ENCODE results near the gene CNOT1. TPM values are rescaled to one million over a fixed set of nuclear protein-coding genes. Genes with fewer than 3 reads are reported as not detected.

Gene CNOT1
- total RNA-seq, 1 experiment from 2014 or later: 219 TPM

DNA sequence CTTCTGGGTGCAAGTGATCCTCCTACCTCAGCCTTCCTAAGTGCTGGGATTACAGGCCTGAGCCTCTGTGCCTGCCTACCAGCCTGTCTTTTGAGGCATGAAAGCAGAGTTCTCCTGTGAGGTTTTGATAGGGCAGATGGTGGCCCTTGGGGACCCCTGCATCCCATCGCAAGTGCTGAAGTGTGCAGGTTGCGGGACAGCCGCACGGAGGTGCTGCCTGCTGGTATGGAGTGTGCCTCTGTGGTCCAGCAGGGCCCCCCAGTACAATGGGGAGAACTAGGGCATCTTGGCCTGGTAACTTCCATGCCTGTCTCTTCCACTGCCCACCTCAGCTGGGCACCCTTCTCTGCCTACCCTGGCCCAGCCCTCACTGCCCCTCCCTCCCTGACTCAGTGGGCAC lies 139.6 kb downstream of the CNOT1 start:
- DNase-seq (ENCODE audit: unreplicated experiment): no peak
- no peak overlapping the region for H3K4me3 Mint-ChIP-seq (ENCODE audit: unreplicated experiment)
- H3K9me3 Mint-ChIP-seq (ENCODE audit: unreplicated experiment): no peaks in the 10 kb centered on the region
- no peak overlapping the region for H3K27ac Mint-ChIP-seq (ENCODE audit: low read depth, unreplicated experiment)
- no peak for TF ChIP-seq CTCF (IDR thresholded peaks at IDR 0.05; ENCODE audit: unreplicated experiment)
- H3K36me3 Mint-ChIP-seq (ENCODE audit: insufficient read depth, unreplicated experiment): no peaks in the 10 kb centered on the region
- intact Hi-C loops (cut with micrococcal nuclease): no loop called here
- ChIA-PET CTCF (interaction anchor here (6.6 to 7.4 kb wide), 2 partner anchors 153 kb away, joined by 72 to 170 read pairs; no protein-coding TSS in a partner anchor), POLR2A (interaction anchor here (1.3 kb wide), 1 partner anchor 153 kb away, joined by 3 read pairs; no protein-coding TSS in a partner anchor)
- BruUV-seq (replicated peaks): no TSS peak
- H3K4me1 Mint-ChIP-seq (ENCODE audit: insufficient read depth, unreplicated experiment): no peaks in the 10 kb centered on the region
- H3K27me3 Mint-ChIP-seq (ENCODE audit: insufficient read depth, unreplicated experiment): no peaks in the 10 kb centered on the region

- Mint-ChIP-seq H3K9me3 (ENCODE audit: unreplicated experiment) (no peaks in the 10 kb centered on the region), H3K4me3 (ENCODE audit: unreplicated experiment) (no peak overlapping the region), H3K36me3 (ENCODE audit: insufficient read depth, unreplicated experiment) (no peaks in the 10 kb centered on the region), H3K27me3 (ENCODE audit: insufficient read depth, unreplicated experiment) (no peaks in the 10 kb centered on the region), H3K27ac (ENCODE audit: low read depth, unreplicated experiment) (no peak overlapping the region), H3K4me1 (ENCODE audit: insufficient read depth, unreplicated experiment) (no peaks in the 10 kb centered on the region)
- TF ChIP-seq CTCF (IDR thresholded peaks at IDR 0.05; ENCODE audit: unreplicated experiment): no peak
- intact Hi-C loops (cut with micrococcal nuclease): loop anchor here (5.0 kb wide), 1 partner anchor 466 kb away; no protein-coding TSS in a partner anchor
- no peak for DNase-seq (ENCODE audit: unreplicated experiment)
- no TSS peak for BruUV-seq (replicated peaks)
- ChIA-PET POLR2A (interaction anchor here (0.7 to 3.0 kb wide), 3 partner anchors 151 to 175 kb away, joined by 3 to 25 read pairs (median 3); no protein-coding TSS in a partner anchor), CTCF (interaction anchor here (0.6 to 7.4 kb wide), 23 partner anchors 9 to 465 kb away, joined by 3 to 170 read pairs (median 5); partner anchors contain the start of gene NDRG4)
Observed at GRCh38 chr16:58488531-58488930, 141.1 kb downstream of the CNOT1 start.

DNA sequence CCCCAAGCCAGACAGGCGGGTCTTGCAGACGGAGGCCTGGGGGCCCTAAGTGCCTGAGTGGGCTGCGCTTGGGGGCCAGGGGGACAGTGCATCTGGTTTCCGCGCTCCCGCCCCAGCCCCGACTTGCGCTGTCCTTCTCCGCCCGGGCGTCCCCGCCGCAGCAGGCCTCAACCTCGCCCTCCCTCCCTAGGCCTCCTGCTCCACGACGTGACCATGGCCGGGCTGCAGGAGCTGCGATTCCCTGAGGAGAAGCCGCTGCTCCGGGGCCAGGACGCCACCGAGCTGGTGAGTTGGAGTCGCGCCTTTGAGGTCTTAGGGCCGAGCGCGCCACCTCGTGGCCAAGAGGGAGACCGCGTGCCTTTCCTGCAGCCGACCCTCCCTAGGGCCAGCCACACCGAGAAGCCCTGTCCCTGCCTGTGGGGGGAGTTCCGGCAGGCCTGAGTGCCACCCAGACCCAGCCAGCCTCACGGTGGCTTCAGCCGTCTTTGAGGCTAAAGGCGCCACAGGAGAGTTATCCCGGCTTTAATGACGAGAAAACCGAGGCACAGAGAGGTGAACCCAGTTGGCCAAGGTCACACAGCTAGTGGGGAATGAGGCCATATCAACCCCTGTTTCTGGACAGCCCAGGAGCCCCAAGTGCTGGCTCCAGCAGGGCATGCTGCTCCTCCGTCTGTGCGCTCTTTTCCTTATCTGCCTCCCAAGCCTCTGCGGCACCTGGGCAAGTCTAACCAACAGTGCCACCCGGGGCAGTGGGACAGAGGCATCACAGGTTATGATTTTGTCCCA lies 141.9 kb downstream of the CNOT1 start:
- peak; percentile 89 for TF ChIP-seq CTCF (IDR thresholded peaks at IDR 0.05; ENCODE audit: unreplicated experiment)
- Mint-ChIP-seq H3K27me3 (ENCODE audit: insufficient read depth, unreplicated experiment) (no peaks in the 10 kb centered on the region), H3K36me3 (ENCODE audit: insufficient read depth, unreplicated experiment) (no peaks in the 10 kb centered on the region), H3K27ac (ENCODE audit: low read depth, unreplicated experiment) (no peak overlapping the region), H3K4me3 (ENCODE audit: unreplicated experiment) (no peak overlapping the region), H3K9me3 (ENCODE audit: unreplicated experiment) (no peaks in the 10 kb centered on the region), H3K4me1 (ENCODE audit: insufficient read depth, unreplicated experiment) (no peaks in the 10 kb centered on the region)
- intact Hi-C loops (cut with micrococcal nuclease): loop anchor here (1.0 to 5.0 kb wide), 3 partner anchors 142 to 465 kb away; no protein-coding TSS in a partner anchor
- DNase-seq (ENCODE audit: unreplicated experiment): peak; percentile 77
- CTCF ChIA-PET: interaction anchor here (0.6 to 7.4 kb wide), 33 partner anchors 8 to 464 kb away, joined by 3 to 170 read pairs (median 4); partner anchors contain the start of gene NDRG4
- POLR2A ChIA-PET: interaction anchor here (0.6 to 3.0 kb wide), 4 partner anchors 14 to 159 kb away, joined by 3 to 25 read pairs (median 3); no protein-coding TSS in a partner anchor
- BruUV-seq (replicated peaks): no TSS peak

GRCh38 chr16:58485184-58485887 lies 144.3 kb downstream of the CNOT1 start:
- intact Hi-C loops (cut with micrococcal nuclease): loop anchor here (5.0 kb wide), 1 partner anchor 463 kb away; no protein-coding TSS in a partner anchor
- DNase-seq (ENCODE audit: unreplicated experiment): no peak
- Mint-ChIP-seq H3K27me3 (ENCODE audit: insufficient read depth, unreplicated experiment) (peaks cover 6% of the 10 kb centered on the region), H3K27ac (ENCODE audit: low read depth, unreplicated experiment) (no peak overlapping the region), H3K36me3 (ENCODE audit: insufficient read depth, unreplicated experiment) (no peaks in the 10 kb centered on the region), H3K4me1 (ENCODE audit: insufficient read depth, unreplicated experiment) (no peaks in the 10 kb centered on the region), H3K4me3 (ENCODE audit: unreplicated experiment) (no peak overlapping the region), H3K9me3 (ENCODE audit: unreplicated experiment) (no peaks in the 10 kb centered on the region)
- TF ChIP-seq CTCF (IDR thresholded peaks at IDR 0.05; ENCODE audit: unreplicated experiment): no peak
- POLR2A ChIA-PET: interaction anchor here (3.0 kb wide), 1 partner anchor 148 kb away, joined by 25 read pairs; no protein-coding TSS in a partner anchor
- BruUV-seq (replicated peaks): no TSS peak
- CTCF ChIA-PET: interaction anchor here (0.5 to 7.4 kb wide), 12 partner anchors 8 to 178 kb away, joined by 3 to 170 read pairs (median 7); no protein-coding TSS in a partner anchor

All from MCF 10A (cell line).